Breast epithelium (tissue), 4 donors: ENCODE results near the gene CENPS. TPM values are rescaled to one million over a fixed set of nuclear protein-coding genes. Genes with fewer than 3 reads are reported as not detected.

Experiments used
- DNase-seq, 2 donors: peaks; one replicate each; pipeline ENCODE4 v3.0.0-alpha.2; 2019; ENCODE audit warnings: low spot score in 2 of 2
- H3K27ac ChIP-seq, 2 donors: fragments of 200-600 bp; sonication (generic) in 1 of 2; one replicate each; pipeline ENCODE4 v1.5.1; 2016 to 2019; ENCODE audit warnings: mild to moderate bottlenecking in 1 of 2
- H3K27me3 ChIP-seq, 2 donors: fragments of 200-600 bp; sonication (generic) in 1 of 2; one replicate each; pipeline versions ENCODE4 v1.5.1 to v1.6.0; 2017 to 2019; ENCODE audit warnings: control low read depth in 1 of 2, mild to moderate bottlenecking in 1 of 2
- H3K36me3 ChIP-seq: fragments of 200-600 bp; one replicate; pipeline ENCODE4 v1.5.1; 2019
- H3K4me1 ChIP-seq, 2 donors: fragments of 200-600 bp; sonication (generic); one replicate each; pipeline ENCODE4 v1.5.1; 2016 to 2019; ENCODE audit warnings: control low read depth in 1 of 2
- H3K4me3 ChIP-seq, 3 donors: fragments of 200-600 bp; sonication (generic); 1 replicate in 2 of 3; 2 replicates in 1 of 3; pipeline ENCODE4 v1.5.1; 2016 to 2019; ENCODE audit warnings: mild to moderate bottlenecking in 3 of 3, moderate library complexity in 2 of 3
- H3K9me3 ChIP-seq, 2 donors: fragments of 200-600 bp; sonication (generic) in 1 of 2; one replicate each; pipeline ENCODE4 v1.5.1; 2016 to 2019; ENCODE audit warnings: control low read depth in 1 of 2
- CTCF ChIP-seq, 3 donors: fragments of 450-650 bp; IDR thresholded peaks; one replicate each; pipeline ENCODE4 v1.5.1; 2016 to 2017; ENCODE audit warnings: antibody characterized with exemption in 3 of 3, mild to moderate bottlenecking in 3 of 3, moderate library complexity in 3 of 3
- POLR2A ChIP-seq: fragments of 450-650 bp; IDR thresholded peaks from one replicate; pipeline ENCODE4 v1.6.1; 2016; ENCODE audit warnings: antibody characterized with exemption, mild to moderate bottlenecking, moderate library complexity
- POLR2AphosphoS5 ChIP-seq, 3 donors: sonication (generic); formaldehyde crosslinking; IDR thresholded peaks; one replicate each; pipeline ENCODE4 v1.6.1; 2017; ENCODE audit warnings: antibody characterized with exemption in 3 of 3
- intact Hi-C: fragments of 100-400 bp; cut with DNase I; formaldehyde crosslinking; loops from one replicate; pipeline ENCODE4 v1.15.1; 2023; ENCODE audit warnings: low total_unique reads
- total RNA-seq, 3 donors: library from RNA; depleted of rRNA; stranded (reverse); fragments of >200 nt; gene quantifications; one replicate each; pipeline ENCODE4 v1.1.0, GENCODE V29; 2016

The CENPS gene
- total RNA-seq, 3 donors from 2014 or later: 5.9 to 8.8 (median 5.9) TPM

GRCh38 chr1:10444248-10444647, 14.0 kb downstream of the CENPS start:
- H3K27ac ChIP-seq: no peak overlapping the region
- no peak for DNase-seq
- TF ChIP-seq POLR2A (no peak), POLR2AphosphoS5 (IDR thresholded peaks at IDR 0.05) (no peak), CTCF (IDR thresholded peaks at IDR 0.05) (no peak)
- intact Hi-C loops: no loop called here
- no peaks in the 10 kb centered on the region for H3K9me3 ChIP-seq
- H3K4me1 ChIP-seq: no peaks in the 10 kb centered on the region
- no peaks in the 10 kb centered on the region for H3K27me3 ChIP-seq
- H3K36me3 ChIP-seq: no peaks in the 10 kb centered on the region
- H3K4me3 ChIP-seq: no peak overlapping the region

GRCh38 chr1:10444795-10445397, 14.7 kb downstream of the CENPS start:
- intact Hi-C loops: no loop called here
- no peaks in the 10 kb centered on the region for H3K36me3 ChIP-seq
- no peak for TF ChIP-seq CTCF (IDR thresholded peaks at IDR 0.05)
- no peak for TF ChIP-seq POLR2A
- no peak for TF ChIP-seq POLR2AphosphoS5 (IDR thresholded peaks at IDR 0.05)
- no peaks in the 10 kb centered on the region for H3K9me3 ChIP-seq
- no peaks in the 10 kb centered on the region for H3K4me1 ChIP-seq
- no peaks in the 10 kb centered on the region for H3K27me3 ChIP-seq
- no peak overlapping the region for H3K27ac ChIP-seq
- DNase-seq: no peak
- no peak overlapping the region for H3K4me3 ChIP-seq

GRCh38 chr1:10446790-10447422, 16.7 kb downstream of the CENPS start:
- H3K9me3 ChIP-seq: no peaks in the 10 kb centered on the region
- no peak for DNase-seq
- H3K27me3 ChIP-seq: no peaks in the 10 kb centered on the region
- TF ChIP-seq POLR2A (no peak), POLR2AphosphoS5 (IDR thresholded peaks at IDR 0.05) (no peak), CTCF (IDR thresholded peaks at IDR 0.05) (no peak)
- no peak overlapping the region for H3K27ac ChIP-seq
- no peaks in the 10 kb centered on the region for H3K36me3 ChIP-seq
- intact Hi-C loops: no loop called here
- no peaks in the 10 kb centered on the region for H3K4me1 ChIP-seq
- no peak overlapping the region for H3K4me3 ChIP-seq

- intact Hi-C loops: no loop called here
- H3K4me3 ChIP-seq: no peak within 1 kb of the TSS
- TF ChIP-seq POLR2AphosphoS5 (IDR thresholded peaks at IDR 0.05) (no peak), CTCF (IDR thresholded peaks at IDR 0.05) (no peak), POLR2A (no peak)
Measured at GRCh38 chr1:10449751-10450150, 19.5 kb downstream of the CENPS start, which contains the start of gene CORT. CORT (plus strand) TSS chr1:10450031; CDS start chr1:10450224, 193 bp downstream.

GRCh38 chr1:10450156-10450814, 20.1 kb downstream of the CENPS start:
- no peaks in the 10 kb centered on the region for H3K36me3 ChIP-seq
- no peaks in the 10 kb centered on the region for H3K4me1 ChIP-seq
- TF ChIP-seq POLR2A (no peak), POLR2AphosphoS5 (IDR thresholded peaks at IDR 0.05) (no peak), CTCF (IDR thresholded peaks at IDR 0.05) (no peak)
- intact Hi-C loops: no loop called here
- DNase-seq: no peak
- H3K9me3 ChIP-seq: no peaks in the 10 kb centered on the region
- no peaks in the 10 kb centered on the region for H3K27me3 ChIP-seq
- H3K4me3 ChIP-seq: no peak overlapping the region
- no peak overlapping the region for H3K27ac ChIP-seq

More at GRCh38 chr1:10449751-10450150, 19.5 kb downstream of the CENPS start, which contains the start of gene CORT:
- Histone ChIP-seq H3K27ac (no peak within 1 kb of the TSS), H3K27me3 (no peaks in the 10 kb centered on the region), H3K9me3 (no peaks in the 10 kb centered on the region), H3K36me3 (no peaks in the 10 kb centered on the region), H3K4me1 (no peaks in the 10 kb centered on the region)
- DNase-seq: no peak
